NCI-H2196 (cell line): ENCODE data around the gene TMEM212.

Source experiments
- DNase-seq: peaks from one replicate; lab custom pipeline; 2025; ENCODE audit not compliant: unreplicated experiment; lab: John Stamatoyannopoulos, UW

The TMEM212 gene

GRCh38 chr3:171833789-171834460 lies 9.2 kb upstream of the TMEM212 start:
- DNase-seq = peak; percentile 31

- no peak for DNase-seq
These were observed 8.7 kb upstream of the TMEM212 start for GRCh38 chr3:171834461-171834801.

- no peak for DNase-seq
These were observed 8.0 kb upstream of the TMEM212 start for GRCh38 chr3:171835116-171835515.

- no peak for DNase-seq
These were observed 7.5 kb upstream of the TMEM212 start for GRCh38 chr3:171835613-171836012.

GRCh38 chr3:171836855-171837254 lies 6.3 kb upstream of the TMEM212 start:
- DNase-seq = no peak

- DNase-seq = no peak
These were observed 5.5 kb upstream of the TMEM212 start for GRCh38 chr3:171837698-171838097.

- no peak for DNase-seq
These were observed 4.9 kb upstream of the TMEM212 start for GRCh38 chr3:171838218-171838720.

- DNase-seq = no peak
These were observed 3.9 kb upstream of the TMEM212 start for GRCh38 chr3:171839270-171839669.

- DNase-seq = no peak
These were observed 2.7 kb upstream of the TMEM212 start for GRCh38 chr3:171840445-171840810.

GRCh38 chr3:171840811-171841619 lies 2.1 kb upstream of the TMEM212 start:
- no peak for DNase-seq

GRCh38 chr3:171841620-171842000 lies 1.5 kb upstream of the TMEM212 start:
- DNase-seq = no peak

GRCh38 chr3:171844873-171845272 lies 1.7 kb downstream of the TMEM212 start:
- DNase-seq = no peak

GRCh38 chr3:171845481-171846284 lies 2.5 kb downstream of the TMEM212 start:
- no peak for DNase-seq

- DNase-seq = no peak
These were observed 3.4 kb downstream of the TMEM212 start for GRCh38 chr3:171846597-171846996.

- no peak for DNase-seq
These were observed 4.0 kb downstream of the TMEM212 start for GRCh38 chr3:171847133-171847532.

GRCh38 chr3:171847595-171848259 lies 4.6 kb downstream of the TMEM212 start:
- DNase-seq = no peak

GRCh38 chr3:171849617-171850319 lies 6.6 kb downstream of the TMEM212 start:
- DNase-seq = no peak

- DNase-seq = no peak
These were observed 7.3 kb downstream of the TMEM212 start for GRCh38 chr3:171850320-171850959.

- DNase-seq = no peak
These were observed 8.0 kb downstream of the TMEM212 start for GRCh38 chr3:171850960-171851659.
